C4-2B (cell line): ENCODE results near the gene VEGFC.

Experiments used
- ZFX ChIP-seq: fragments of 450-650 bp; IDR thresholded peaks from 2 replicates; pipeline ENCODE4 v1.6.1; 2017
- TF ChIP-seq, protein P1 (sequence below): fragments of 450-650 bp; conservative IDR thresholded peaks from 2 replicates; pipeline ENCODE4 v1.5.1; 2017; ENCODE audit warnings: mild to moderate bottlenecking

DNA sequence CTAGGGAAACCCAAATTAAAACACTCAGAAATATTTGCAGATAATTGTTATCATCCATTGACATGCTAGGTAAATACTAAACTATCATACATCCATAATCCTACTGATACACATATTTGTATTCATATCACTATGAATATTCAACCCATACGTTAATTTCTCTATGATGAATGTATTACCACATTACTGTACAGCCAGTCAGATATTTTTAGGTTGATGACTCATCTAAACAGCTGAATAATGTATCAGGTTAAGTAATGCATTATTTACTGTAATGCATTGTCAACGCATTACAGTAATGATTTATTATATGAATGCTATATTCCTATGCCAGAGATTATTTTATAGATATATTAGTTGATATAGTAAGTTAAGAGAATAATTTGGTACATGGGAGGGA is 37.1 kb downstream of the VEGFC start:
- TF ChIP-seq, protein P1, sequence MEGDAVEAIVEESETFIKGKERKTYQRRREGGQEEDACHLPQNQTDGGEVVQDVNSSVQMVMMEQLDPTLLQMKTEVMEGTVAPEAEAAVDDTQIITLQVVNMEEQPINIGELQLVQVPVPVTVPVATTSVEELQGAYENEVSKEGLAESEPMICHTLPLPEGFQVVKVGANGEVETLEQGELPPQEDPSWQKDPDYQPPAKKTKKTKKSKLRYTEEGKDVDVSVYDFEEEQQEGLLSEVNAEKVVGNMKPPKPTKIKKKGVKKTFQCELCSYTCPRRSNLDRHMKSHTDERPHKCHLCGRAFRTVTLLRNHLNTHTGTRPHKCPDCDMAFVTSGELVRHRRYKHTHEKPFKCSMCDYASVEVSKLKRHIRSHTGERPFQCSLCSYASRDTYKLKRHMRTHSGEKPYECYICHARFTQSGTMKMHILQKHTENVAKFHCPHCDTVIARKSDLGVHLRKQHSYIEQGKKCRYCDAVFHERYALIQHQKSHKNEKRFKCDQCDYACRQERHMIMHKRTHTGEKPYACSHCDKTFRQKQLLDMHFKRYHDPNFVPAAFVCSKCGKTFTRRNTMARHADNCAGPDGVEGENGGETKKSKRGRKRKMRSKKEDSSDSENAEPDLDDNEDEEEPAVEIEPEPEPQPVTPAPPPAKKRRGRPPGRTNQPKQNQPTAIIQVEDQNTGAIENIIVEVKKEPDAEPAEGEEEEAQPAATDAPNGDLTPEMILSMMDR: no peak
- no peak for TF ChIP-seq ZFX
